AG04450 (cell line): Measurements from ENCODE around the gene RWDD1. TPM values are rescaled to one million over a fixed set of nuclear protein-coding genes. Genes with fewer than 3 reads are reported as not detected.

ENCODE experiments used
- CTCF ChIA-PET: fragments of 300-600, 350-600 bp; formaldehyde crosslinking; extraction: SDS; loops from one replicate; lab custom pipeline; 2022; ENCODE audit warnings: antibody characterized with exemption, inconsistent platforms; lab: Charles Lee
- POLR2A ChIA-PET: fragments of 350-600 bp; formaldehyde crosslinking; extraction: SDS; loops from one replicate; lab custom pipeline; 2021; ENCODE audit warnings: antibody characterized with exemption, inconsistent platforms; lab: Yijun Ruan, JAX
- DNase-seq: peaks from one replicate; pipeline ENCODE4 v3.0.0-alpha.2; 2011; ENCODE audit warnings: low read depth, low spot score
- H3K27ac ChIP-seq: one replicate; pipeline ENCODE4 v1.5.1; 2012; ENCODE audit warnings: low read depth, low read length, control low read depth
- H3K27me3 ChIP-seq: one replicate; pipeline ENCODE4 v1.6.0; 2012; ENCODE audit warnings: low read length; ENCODE audit not compliant: control insufficient read depth, insufficient read depth
- H3K4me3 ChIP-seq: 2 replicates; pipeline ENCODE4 v1.5.1; 2011; ENCODE audit warnings: mild to moderate bottlenecking, low read depth, low read length, control low read depth
- H3K9me3 ChIP-seq: 2 replicates; pipeline ENCODE4 v1.5.1; 2012; ENCODE audit warnings: low read length; ENCODE audit not compliant: control insufficient read depth, insufficient read depth
- CTCF ChIP-seq: IDR thresholded peaks from 2 replicates; pipeline ENCODE4 v1.5.1; 2011; ENCODE audit warnings: low read depth, low read length, control low read depth, inconsistent platforms
- polyA plus RNA-seq: library from polyadenylated mRNA; depleted of rRNA; stranded (reverse); fragments of >200 nt; gene quantifications from 2 replicates; pipeline ENCODE4 v1.2.3, GENCODE V29; 2011

The RWDD1 gene
- polyA plus RNA-seq, 1 experiment: 56.9 TPM

- peaks cover 3% of the 10 kb centered on the region for H3K27me3 ChIP-seq
- DNase-seq: no peak
- no peak overlapping the region for H3K27ac ChIP-seq
- ChIA-PET CTCF (interaction anchor here (0.5 to 1.4 kb wide), 6 partner anchors 17 to 348 kb away, joined by 3 to 5 read pairs (median 3); no protein-coding TSS in a partner anchor), POLR2A (interaction anchor here (0.7 kb wide), 1 partner anchor 85 kb away, joined by 3 read pairs; no protein-coding TSS in a partner anchor)
- TF ChIP-seq CTCF: no peak
- H3K9me3 ChIP-seq: no peaks in the 10 kb centered on the region
- peak overlapping the region; percentile 79 for H3K4me3 ChIP-seq
These were observed 45.4 kb downstream of the RWDD1 start for GRCh38 chr6:116616737-116617053.

GRCh38 chr6:116624036-116624805 is 52.9 kb downstream of the RWDD1 start:
- ChIA-PET POLR2A (no interaction called here), CTCF (interaction anchor here (0.6 to 1.3 kb wide), 3 partner anchors 21 to 155 kb away, joined by 3 read pairs; no protein-coding TSS in a partner anchor)
- H3K27me3 ChIP-seq: no peaks in the 10 kb centered on the region
- H3K27ac ChIP-seq: no peak overlapping the region
- no peak overlapping the region for H3K4me3 ChIP-seq
- TF ChIP-seq CTCF: no peak
- no peaks in the 10 kb centered on the region for H3K9me3 ChIP-seq
- DNase-seq: no peak

GRCh38 chr6:116625872-116626271 is 54.6 kb downstream of the RWDD1 start:
- POLR2A ChIA-PET: no interaction called here
- Histone ChIP-seq H3K4me3 (no peak overlapping the region), H3K27me3 (no peaks in the 10 kb centered on the region), H3K9me3 (no peaks in the 10 kb centered on the region), H3K27ac (no peak overlapping the region)
- CTCF ChIA-PET: no interaction called here
- no peak for TF ChIP-seq CTCF
- DNase-seq: no peak

GRCh38 chr6:116629563-116629981 is 58.3 kb downstream of the RWDD1 start:
- POLR2A ChIA-PET: no interaction called here
- Histone ChIP-seq H3K9me3 (no peaks in the 10 kb centered on the region), H3K27ac (no peak overlapping the region), H3K4me3 (no peak overlapping the region), H3K27me3 (no peaks in the 10 kb centered on the region)
- DNase-seq: no peak
- CTCF ChIA-PET: interaction anchor here (0.9 kb wide), 1 partner anchor 411 kb away, joined by 3 read pairs; no protein-coding TSS in a partner anchor
- TF ChIP-seq CTCF: no peak

DNA sequence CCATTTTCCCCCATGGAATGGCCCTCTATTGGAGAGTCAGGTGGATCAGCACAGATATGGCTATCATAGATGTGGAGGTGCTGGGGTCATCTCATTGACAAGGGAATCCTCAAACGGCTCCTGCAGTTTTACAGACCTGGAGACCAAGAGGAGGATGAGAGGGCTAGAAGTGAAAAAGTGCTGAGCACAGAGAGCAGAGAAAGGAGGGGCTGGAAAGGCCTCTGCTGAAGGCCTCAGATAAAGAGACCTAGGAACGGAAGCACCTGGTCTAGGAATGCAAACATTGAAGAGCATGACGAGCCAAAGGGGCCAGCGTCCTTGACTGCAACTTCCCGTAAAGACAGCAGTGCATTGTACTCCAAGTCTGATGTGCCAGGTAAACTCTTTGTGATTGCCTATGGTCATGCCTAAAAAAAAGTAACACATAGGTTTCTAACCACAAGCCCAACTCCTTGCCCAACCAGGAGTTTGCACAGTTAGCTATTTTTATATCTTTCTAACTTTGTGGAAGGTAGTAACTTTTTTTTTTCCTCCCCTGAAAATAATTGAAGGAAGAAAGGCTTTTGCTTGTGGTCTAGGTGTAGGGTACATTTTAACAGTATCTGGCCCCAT is 60.2 kb downstream of the RWDD1 start:
- Histone ChIP-seq H3K4me3 (no peak overlapping the region), H3K27me3 (no peaks in the 10 kb centered on the region), H3K27ac (no peak overlapping the region), H3K9me3 (no peaks in the 10 kb centered on the region)
- ChIA-PET POLR2A (no interaction called here), CTCF (no interaction called here)
- no peak for DNase-seq
- TF ChIP-seq CTCF: no peak
